ENCODE results near the gene HSPBP1. TPM values are rescaled to one million over a fixed set of nuclear protein-coding genes. Genes with fewer than 3 reads are reported as not detected.

The HSPBP1 gene
- total and polyA plus RNA-seq, 2 of the 4 experiments (the other 2 are of a cell fraction): 21.0 to 43.2 TPM

- H3K4me1 ChIP-seq (ENCODE audit: control insufficient read depth, insufficient read depth, low read length): peaks cover 17% of the 10 kb centered on the region
- H3K27ac ChIP-seq (ENCODE audit: insufficient read depth, low read length): peak overlapping the region; percentile 24; the same call in 1 of the 2 replicates
- WGBS, 2 experiments (ENCODE audit: extremely low coverage in 2 of 2, insufficient read length in 1 of 2): 29% methylated on average over 2 of the region's 18 CpGs; no CpG with 5 or more reads in 1 of the 2 experiments
- no peak overlapping the region; the same call in 1 of the 2 replicates for H3K56ac ChIP-seq (ENCODE audit: extremely low read depth, insufficient read depth, low read length)
- peaks cover 3 to 29% of the 10 kb centered on the region in 2 experiments; a peak in 3 of 4 replicates for H3K79me1 ChIP-seq (ENCODE audit: low read depth in 1 of 2, low read length in 2 of 2)
- H3K27me3 ChIP-seq (ENCODE audit: control insufficient read depth, insufficient read depth, low read length): no peaks in the 10 kb centered on the region
- intact Hi-C loops (cut with micrococcal nuclease) (no loop called here), dilution Hi-C loops (cut with HindIII; ENCODE audit: low sequenced_read_pairs, unreplicated experiment) (no loop called here), in situ Hi-C loops (cut with MboI; ENCODE audit: low sequenced_read_pairs) (loop anchor here (25.0 kb wide), 1 partner anchor 352 kb away; the partner anchor contains the start of genes CCDC106, ZNF580 and ZNF581)
- no peak for TF ChIP-seq RCOR1 (IDR thresholded peaks at IDR 0.05; ENCODE audit: insufficient replicate concordance, low read length)
- no peak for TF ChIP-seq SMC3 (IDR thresholded peaks at IDR 0.05; ENCODE audit: low read depth, low read length)
- TF ChIP-seq MAFK (IDR thresholded peaks at IDR 0.05; ENCODE audit: low read depth, low read length): no peak
- TF ChIP-seq BHLHE40 (IDR thresholded peaks at IDR 0.05; ENCODE audit: low read depth, low read length): no peak
- TF ChIP-seq CHD1 (IDR thresholded peaks at IDR 0.05; ENCODE audit: low read depth, low read length): no peak
- TF ChIP-seq FOS (IDR thresholded peaks at IDR 0.05; ENCODE audit: low read depth, low read length): no peak
- H3K9me1 ChIP-seq (ENCODE audit: insufficient read depth, low read length): peaks cover 9% of the 10 kb centered on the region; the same call in 1 of the 2 replicates
- H3K4me2 ChIP-seq (ENCODE audit: low read depth, low read length): peak overlapping the region; percentile 78
- peak overlapping the region; percentile 65 for H3K23ac ChIP-seq (ENCODE audit: low read depth, low read length)
- H3K18ac ChIP-seq (ENCODE audit: low read depth, low read length): no peak overlapping the region
- H4K8ac ChIP-seq (ENCODE audit: low read depth in 2 of 2, low read length in 2 of 2): no peak overlapping the region
- peak overlapping the region; percentile 79 for H3K9ac ChIP-seq (ENCODE audit: low read depth, low read length)
- H2BK20ac ChIP-seq (ENCODE audit: low read depth, low read length): no peak overlapping the region
- ChIA-PET POLR2A (ENCODE audit: unreplicated experiment) (no interaction called here), CTCF (interaction anchor here (0.7 kb wide), 1 partner anchor 343 kb away, joined by 3 read pairs; no protein-coding TSS in a partner anchor)
- peak overlapping the region; percentile 14; the same call in 1 of the 2 replicates for H3K4ac ChIP-seq (ENCODE audit: low read depth, low read length)
- no peaks in the 10 kb centered on the region for H3K9me3 ChIP-seq (ENCODE audit: control insufficient read depth, insufficient read depth, low read length)
- H4K20me1 ChIP-seq (ENCODE audit: insufficient read depth, low read length): no peaks in the 10 kb centered on the region
- H3K4me3 ChIP-seq (ENCODE audit: insufficient read depth, low read depth, low read length): peak overlapping the region; percentile 58
- no peak overlapping the region; the same call in 1 of the 2 replicates for H4K5ac ChIP-seq (ENCODE audit: low read depth, low read length)
- peak overlapping the region; percentile 90 for H2AFZ ChIP-seq (replicated peaks; ENCODE audit: low read length, poor library complexity)
- DNase-seq: no peak
- no peak overlapping the region for H2BK120ac ChIP-seq (ENCODE audit: low read depth, low read length)
- H3K36me3 ChIP-seq (ENCODE audit: control insufficient read depth, insufficient read depth, low read length): peaks cover 15% of the 10 kb centered on the region
- H2BK15ac ChIP-seq (ENCODE audit: low read depth, low read length): no peak overlapping the region
- no TSS peak for BruUV-seq (replicated peaks)
- peak; percentile 25 for ATAC-seq (ENCODE audit: low read depth)
- peak overlapping the region; percentile 38 for H2AK9ac ChIP-seq (replicated peaks; ENCODE audit: low read depth, low read length, poor library complexity)
- peak overlapping the region; percentile 60 for H2AK5ac ChIP-seq (ENCODE audit: low read depth, low read length)
- peak overlapping the region; percentile 72 for H3K14ac ChIP-seq (replicated peaks; ENCODE audit: low read depth, low read length)
- H2BK5ac ChIP-seq (ENCODE audit: low read depth, low read length, poor library complexity, severe bottlenecking): no peak overlapping the region
- peak overlapping the region; percentile 6; the same call in 1 of the 2 replicates for H4K91ac ChIP-seq (ENCODE audit: insufficient read depth, low read depth, low read length)
Measured at GRCh38 chr19:55285229-55285890, 5.5 kb upstream of the HSPBP1 start.
